Peyer's patch (tissue), 4 donors: ENCODE measurements around the gene CLSTN1.

Experiments
- CTCF ChIP-seq, 6 experiments: fragments of 450-650 bp in 4 of 6; fragments of 200-600 bp in 2 of 6; sonication (generic) in 1 of 6; IDR thresholded peaks; one replicate each; pipeline ENCODE4 v1.5.1; 2017 to 2019; ENCODE audit warnings: antibody characterized with exemption in 6 of 6, mild to moderate bottlenecking in 3 of 6, moderate library complexity in 1 of 6
- POLR2A ChIP-seq, 2 donors: fragments of 450-650 bp; IDR thresholded peaks; one replicate each; pipeline ENCODE4 v1.5.1; 2017; ENCODE audit warnings: antibody characterized with exemption in 2 of 2, mild to moderate bottlenecking in 2 of 2, moderate library complexity in 2 of 2

- TF ChIP-seq CTCF (IDR thresholded peaks at IDR 0.05): no peak
- TF ChIP-seq POLR2A (IDR thresholded peaks at IDR 0.05): no peak
Measured at GRCh38 chr1:9868244-9868590, 44.5 kb upstream of the CLSTN1 start.
